ENCODE measurements around the gene DMD. TPM values are rescaled to one million over a fixed set of nuclear protein-coding genes. Genes with fewer than 3 reads are reported as not detected.

Gene DMD
- total and polyA plus RNA-seq, 2 donors from 2014 or later = 4.2 to 17.9 TPM

- FAIRE-seq = no peak
- no peak for TF ChIP-seq CTCF (IDR thresholded peaks at IDR 0.05; ENCODE audit: borderline replicate concordance, extremely low read depth, insufficient read depth)
- Histone ChIP-seq H3K9me3 (ENCODE audit: control insufficient read depth in 2 of 3, insufficient read depth in 1 of 3, low read length in 3 of 3) (no peaks in the 10 kb centered on the region), H3K36me3 (ENCODE audit: control insufficient read depth in 2 of 3, insufficient read depth in 3 of 3, low read length in 3 of 3) (no peaks in the 10 kb centered on the region), H3K9ac (ENCODE audit: low read length in 3 of 3) (no peak overlapping the region), H3K27ac (ENCODE audit: low read depth in 2 of 2, low read length in 2 of 2) (no peak overlapping the region), H3K27me3 (ENCODE audit: control insufficient read depth, insufficient read depth, low read length) (no peaks in the 10 kb centered on the region), H3K4me1 (ENCODE audit: control insufficient read depth in 2 of 3, insufficient read depth in 2 of 3, low read depth in 1 of 3, low read length in 3 of 3) (no peaks in the 10 kb centered on the region), H3K4me3 (ENCODE audit: low read length in 3 of 3) (no peak overlapping the region)
- intact Hi-C loops (cut with DNase I) = no loop called here
- no peak for DNase-seq
Measured at GRCh38 chrX:31232506-31232905, 1978.8 kb downstream of the DMD start.

GRCh38 chrX:31228909-31229308 lies 1982.4 kb downstream of the DMD start:
- H3K27ac ChIP-seq (ENCODE audit: low read depth in 2 of 2, low read length in 2 of 2) = no peak overlapping the region
- DNase-seq = no peak
- intact Hi-C loops (cut with DNase I) = no loop called here
- no peaks in the 10 kb centered on the region for H3K27me3 ChIP-seq (ENCODE audit: control insufficient read depth, insufficient read depth, low read length)
- no peaks in the 10 kb centered on the region for H3K36me3 ChIP-seq (ENCODE audit: control insufficient read depth in 2 of 3, insufficient read depth in 3 of 3, low read length in 3 of 3)
- TF ChIP-seq CTCF (IDR thresholded peaks at IDR 0.05; ENCODE audit: borderline replicate concordance, extremely low read depth, insufficient read depth) = no peak
- no peak overlapping the region for H3K9ac ChIP-seq (ENCODE audit: low read length in 3 of 3)
- H3K9me3 ChIP-seq (ENCODE audit: control insufficient read depth in 2 of 3, insufficient read depth in 1 of 3, low read length in 3 of 3) = no peaks in the 10 kb centered on the region
- H3K4me1 ChIP-seq (ENCODE audit: control insufficient read depth in 2 of 3, insufficient read depth in 2 of 3, low read depth in 1 of 3, low read length in 3 of 3) = no peaks in the 10 kb centered on the region
- peak; percentile 38 for FAIRE-seq
- no peak overlapping the region for H3K4me3 ChIP-seq (ENCODE audit: low read length in 3 of 3)

GRCh38 chrX:31228415-31228832 lies 1982.9 kb downstream of the DMD start:
- FAIRE-seq = no peak
- no peaks in the 10 kb centered on the region for H3K36me3 ChIP-seq (ENCODE audit: control insufficient read depth in 2 of 3, insufficient read depth in 3 of 3, low read length in 3 of 3)
- H3K27ac ChIP-seq (ENCODE audit: low read depth in 2 of 2, low read length in 2 of 2) = no peak overlapping the region

More at GRCh38 chrX:31228415-31228832, 1982.9 kb downstream of the DMD start:
- H3K9me3 ChIP-seq (ENCODE audit: control insufficient read depth in 2 of 3, insufficient read depth in 1 of 3, low read length in 3 of 3) = no peaks in the 10 kb centered on the region
- H3K4me1 ChIP-seq (ENCODE audit: control insufficient read depth in 2 of 3, insufficient read depth in 2 of 3, low read depth in 1 of 3, low read length in 3 of 3) = no peaks in the 10 kb centered on the region
- intact Hi-C loops (cut with DNase I) = no loop called here
- H3K4me3 ChIP-seq (ENCODE audit: low read length in 3 of 3) = no peak overlapping the region
- TF ChIP-seq CTCF (IDR thresholded peaks at IDR 0.05; ENCODE audit: borderline replicate concordance, extremely low read depth, insufficient read depth) = no peak
- H3K9ac ChIP-seq (ENCODE audit: low read length in 3 of 3) = no peak overlapping the region
- peak in 1 of 5 donors; percentile 71 for DNase-seq
- H3K27me3 ChIP-seq (ENCODE audit: control insufficient read depth, insufficient read depth, low read length) = no peaks in the 10 kb centered on the region

Measured in kidney (tissue), 14 donors.